C1 segment of cervical spinal cord (tissue), 14 donors: ENCODE measurements around the gene PDCD1LG2.
A peak's percentile ranks its signal among the peaks of the same experiment; 100 is the strongest.
"Not testable (repeated sequence)": the region's sequence is repeated elsewhere in the genome, so short reads cannot be mapped to it uniquely, and the experiment has no call there.

Experiments
- DNase-seq, 14 donors: peaks; one replicate each; lab custom pipeline; 2025; lab: John Stamatoyannopoulos, UW

PDCD1LG2 gene

DNA sequence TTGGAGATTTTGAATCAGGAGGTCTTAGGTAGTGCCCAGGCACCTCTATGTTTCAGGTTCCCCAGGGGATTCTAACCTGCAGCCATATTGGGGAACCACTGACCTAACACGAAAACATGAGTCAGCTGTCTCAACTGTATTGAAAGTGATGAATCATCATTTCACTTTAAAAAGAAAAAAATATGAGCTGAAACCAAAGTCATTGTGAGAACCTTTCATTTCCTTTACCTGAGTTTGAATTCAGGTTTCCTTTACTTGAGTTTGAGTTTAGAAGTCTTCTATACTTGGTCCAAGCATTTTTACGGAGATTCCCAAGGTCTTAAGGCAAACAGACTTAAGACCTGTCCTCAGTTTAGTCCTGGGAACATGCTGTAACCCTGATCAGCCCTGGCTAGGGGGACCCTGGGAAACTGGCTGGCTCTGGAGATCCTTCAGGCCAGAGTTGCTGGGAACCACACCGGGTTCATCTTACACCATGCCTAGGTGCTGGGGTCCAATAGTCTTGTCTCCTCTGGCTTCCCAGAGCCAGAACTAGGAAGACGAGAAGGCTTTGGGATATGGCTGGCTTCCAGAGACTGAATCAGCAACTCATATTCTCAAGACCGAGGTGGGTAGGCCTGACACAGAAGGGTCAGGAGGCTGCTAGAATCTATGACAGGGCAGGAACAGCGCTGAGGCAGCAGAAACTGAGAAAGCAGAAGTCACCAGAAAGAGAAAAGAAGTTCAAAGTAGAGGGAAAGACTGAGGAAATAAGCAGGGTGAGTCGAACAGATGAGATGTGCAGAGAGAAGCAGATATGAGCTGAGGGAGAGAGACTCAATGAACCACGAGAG, 16.4 kb upstream of the PDCD1LG2 start:
- peak in 7 of 14 donors; percentile 18 to 46 (median 30) for DNase-seq

DNA sequence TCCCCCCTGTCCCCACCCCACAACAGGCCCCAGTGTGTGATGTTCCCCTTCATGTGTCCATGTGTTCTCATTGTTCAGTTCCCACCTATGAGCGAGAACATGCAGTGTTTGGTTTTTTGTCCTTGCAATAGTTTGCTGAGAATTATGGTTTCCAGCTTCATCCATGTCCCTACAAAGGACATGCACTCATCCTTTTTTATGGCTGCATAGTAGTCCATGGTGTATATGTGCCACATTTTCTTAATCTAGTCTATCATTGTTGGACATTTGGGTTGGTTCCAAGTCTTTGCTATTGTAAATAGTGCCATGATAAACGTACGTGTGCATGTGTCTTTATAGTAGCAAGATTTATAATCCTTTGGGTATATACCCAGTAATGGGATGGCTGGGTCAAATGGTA, 15.6 kb upstream of the PDCD1LG2 start:
- DNase-seq = not testable (repeated sequence)

DNA sequence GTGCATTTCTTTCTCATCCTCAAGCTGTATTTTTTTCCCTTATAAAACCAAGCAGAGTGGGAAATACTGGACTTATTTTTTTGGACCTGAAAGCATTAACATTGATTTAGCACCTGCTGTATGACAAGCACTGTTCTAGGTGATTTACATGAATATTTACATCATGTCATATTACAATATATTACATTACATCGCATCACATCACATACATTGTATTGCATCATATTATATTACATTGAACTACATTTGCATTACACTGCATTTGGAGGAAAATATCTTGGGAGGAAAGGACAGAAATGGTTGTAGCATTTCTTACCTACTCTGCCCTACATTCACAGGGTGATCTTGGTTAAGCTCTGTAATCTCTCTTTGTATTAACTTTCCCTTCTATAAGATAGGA, 11.2 kb upstream of the PDCD1LG2 start:
- no peak for DNase-seq

DNA sequence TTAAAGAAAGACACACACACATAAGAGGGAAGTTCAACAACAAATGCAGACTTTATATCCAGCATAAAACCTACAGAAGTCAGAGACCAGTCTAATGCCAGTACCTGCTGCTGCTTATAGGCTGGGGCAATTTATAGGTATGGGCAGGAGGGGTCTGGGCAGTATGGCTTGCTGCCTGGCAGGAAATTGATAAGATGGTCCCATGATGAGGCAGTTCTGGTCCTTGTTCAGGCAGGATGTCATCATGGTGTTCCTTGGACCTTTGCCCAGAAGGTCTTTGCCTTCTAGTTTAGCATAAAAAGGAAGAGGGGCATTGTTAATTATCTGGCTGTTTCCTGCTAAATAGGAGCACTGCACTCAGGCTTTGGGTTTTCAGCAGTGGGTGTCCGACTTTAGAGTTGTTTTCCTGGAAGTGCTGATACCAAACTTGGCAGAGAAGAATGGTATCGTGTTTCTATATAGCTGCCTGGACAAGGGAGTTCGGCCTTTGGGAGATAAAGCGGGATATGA, 10.4 kb upstream of the PDCD1LG2 start:
- no peak for DNase-seq

DNA sequence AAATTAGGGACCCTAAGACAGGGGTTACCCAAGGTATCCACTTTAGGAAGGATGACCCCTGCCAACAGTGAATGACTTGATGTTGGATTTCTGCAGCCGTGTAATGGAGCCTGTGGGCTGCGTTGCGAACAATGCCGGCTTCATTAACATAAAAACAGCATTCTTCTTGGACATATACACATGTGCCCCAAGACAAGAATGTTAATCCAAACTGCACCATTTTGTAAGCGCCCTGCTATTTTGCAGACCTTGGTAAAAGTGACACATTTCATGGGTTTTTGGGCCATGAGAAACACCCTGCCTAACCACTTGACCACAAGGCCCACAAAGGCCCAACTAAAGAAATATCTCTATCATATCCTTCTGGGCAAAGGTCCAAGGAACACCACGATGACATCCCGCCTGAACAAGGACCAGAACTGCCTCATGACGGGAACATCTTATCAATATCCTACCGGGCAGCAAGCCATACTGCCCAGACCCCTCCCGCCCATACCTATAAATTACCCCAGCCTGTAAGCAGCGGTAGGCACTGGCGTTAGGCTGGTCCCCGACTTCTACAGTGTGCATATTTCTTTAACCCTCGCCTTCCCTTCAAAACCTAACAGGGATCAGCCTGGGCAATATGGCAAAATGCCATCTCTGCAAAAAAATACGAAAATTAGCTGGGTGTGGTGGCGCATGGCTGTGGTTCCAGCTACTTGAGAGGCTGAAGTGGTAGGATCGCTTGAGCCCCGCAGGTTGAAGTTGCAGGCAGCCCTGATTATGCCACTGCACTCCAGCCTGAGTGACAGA, 9.7 kb upstream of the PDCD1LG2 start:
- no peak for DNase-seq

DNA sequence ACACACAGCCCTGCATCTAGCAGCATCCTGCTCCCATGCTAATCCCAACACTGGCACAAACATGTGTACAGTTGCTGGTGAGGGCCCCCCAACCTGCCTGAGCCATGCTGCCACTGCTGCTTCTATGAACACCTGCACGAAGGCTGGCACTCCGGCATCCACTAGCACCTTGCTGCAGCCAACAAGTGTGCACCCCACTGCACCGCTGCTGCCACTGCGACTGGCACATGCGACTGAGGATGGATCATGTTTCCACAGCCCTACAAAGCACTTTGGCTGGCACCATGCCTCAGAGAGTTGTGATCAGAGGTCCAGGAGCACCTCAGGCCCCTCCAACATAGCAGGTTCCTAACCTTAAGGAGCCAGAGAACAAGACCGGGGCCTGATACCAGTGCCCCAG, 7.8 kb upstream of the PDCD1LG2 start:
- DNase-seq = no peak

DNA sequence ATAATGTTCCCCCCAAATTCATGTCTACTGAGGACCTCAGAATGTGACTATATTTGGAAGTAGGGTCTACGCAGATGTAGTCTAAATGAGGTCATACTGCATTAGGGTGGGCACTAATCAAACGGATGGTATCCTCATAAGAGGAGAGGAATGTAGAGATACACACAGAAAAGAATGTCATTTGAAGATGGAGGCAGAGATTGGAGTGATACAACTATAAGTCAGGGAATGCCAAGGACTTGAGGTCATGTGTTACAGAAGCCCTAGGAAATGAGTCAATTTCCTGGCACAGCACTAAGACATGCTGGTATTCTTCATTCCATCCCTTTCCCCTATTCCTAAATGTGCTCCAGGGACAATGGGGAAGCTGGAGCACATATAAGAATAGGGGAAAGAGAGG, 758 bp upstream of the PDCD1LG2 start:
- DNase-seq = no peak

DNA sequence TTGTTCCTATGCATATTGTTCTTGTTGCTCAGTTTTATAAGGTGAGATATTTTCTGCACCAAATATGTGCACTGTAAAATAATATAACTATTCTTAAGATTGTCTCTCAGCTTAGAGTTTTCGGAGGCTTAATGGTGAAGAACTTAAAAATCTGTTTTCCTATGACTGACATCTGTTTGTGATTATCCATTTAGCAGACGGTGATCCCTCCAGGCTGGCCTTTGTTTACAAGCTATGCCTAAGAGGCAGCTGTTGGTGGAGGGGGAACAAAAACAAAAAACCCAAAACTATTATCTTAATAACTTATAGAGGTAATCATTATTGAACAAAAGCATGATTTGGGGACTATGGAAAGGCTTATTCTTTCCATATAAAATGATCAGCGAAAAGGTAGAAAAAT, 658 bp downstream of the PDCD1LG2 start:
- no peak for DNase-seq

DNA sequence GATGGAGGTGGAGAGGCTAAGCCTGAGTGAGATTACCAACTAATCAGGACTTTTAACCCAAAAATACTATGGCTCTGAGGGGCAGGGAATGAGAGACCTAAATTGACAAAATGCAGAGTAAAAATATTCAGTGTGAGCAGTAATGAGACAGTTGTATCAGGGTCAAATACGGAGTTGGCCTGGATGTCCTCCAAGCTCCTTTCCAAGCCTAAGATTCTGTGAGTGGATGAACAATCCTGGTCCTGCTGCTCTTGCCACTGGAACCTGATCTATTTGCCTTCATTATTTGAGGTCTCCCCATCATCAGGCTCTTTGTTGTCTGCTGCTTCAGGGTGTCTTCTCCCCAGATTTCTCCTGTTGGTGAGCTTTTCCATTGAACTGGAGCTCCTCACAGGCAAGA, 1.1 kb downstream of the PDCD1LG2 start:
- no peak for DNase-seq

DNA sequence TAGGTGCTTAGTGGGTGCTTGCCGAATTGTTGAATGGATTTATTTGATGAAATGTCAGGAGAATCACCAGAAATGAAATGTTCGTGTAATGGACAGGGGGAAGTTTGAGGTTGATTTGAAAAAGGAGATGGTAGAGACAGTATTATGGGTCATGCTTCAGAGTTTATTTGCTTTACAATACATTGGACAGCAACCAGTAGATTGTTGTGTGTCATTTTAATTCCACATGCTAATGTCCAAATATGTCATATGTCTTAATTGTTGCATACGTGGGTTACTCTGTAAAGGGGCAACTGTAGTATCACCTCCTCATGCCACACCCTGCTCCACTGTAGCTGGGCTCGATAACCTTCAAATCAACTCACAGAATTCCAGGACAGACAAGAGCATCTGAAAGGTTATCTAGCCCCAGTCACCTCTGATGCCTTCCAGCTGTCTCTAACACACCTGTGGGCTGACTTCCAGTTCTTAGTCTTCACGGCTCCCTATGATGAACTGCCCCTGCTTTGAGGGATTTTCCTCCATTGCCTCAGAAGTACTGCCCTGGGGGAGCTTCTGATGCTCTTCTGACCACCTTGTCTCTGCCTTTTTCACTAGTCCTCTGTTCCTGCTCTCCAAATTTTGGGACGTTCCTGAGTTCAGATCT, 1.7 kb downstream of the PDCD1LG2 start:
- DNase-seq = no peak

DNA sequence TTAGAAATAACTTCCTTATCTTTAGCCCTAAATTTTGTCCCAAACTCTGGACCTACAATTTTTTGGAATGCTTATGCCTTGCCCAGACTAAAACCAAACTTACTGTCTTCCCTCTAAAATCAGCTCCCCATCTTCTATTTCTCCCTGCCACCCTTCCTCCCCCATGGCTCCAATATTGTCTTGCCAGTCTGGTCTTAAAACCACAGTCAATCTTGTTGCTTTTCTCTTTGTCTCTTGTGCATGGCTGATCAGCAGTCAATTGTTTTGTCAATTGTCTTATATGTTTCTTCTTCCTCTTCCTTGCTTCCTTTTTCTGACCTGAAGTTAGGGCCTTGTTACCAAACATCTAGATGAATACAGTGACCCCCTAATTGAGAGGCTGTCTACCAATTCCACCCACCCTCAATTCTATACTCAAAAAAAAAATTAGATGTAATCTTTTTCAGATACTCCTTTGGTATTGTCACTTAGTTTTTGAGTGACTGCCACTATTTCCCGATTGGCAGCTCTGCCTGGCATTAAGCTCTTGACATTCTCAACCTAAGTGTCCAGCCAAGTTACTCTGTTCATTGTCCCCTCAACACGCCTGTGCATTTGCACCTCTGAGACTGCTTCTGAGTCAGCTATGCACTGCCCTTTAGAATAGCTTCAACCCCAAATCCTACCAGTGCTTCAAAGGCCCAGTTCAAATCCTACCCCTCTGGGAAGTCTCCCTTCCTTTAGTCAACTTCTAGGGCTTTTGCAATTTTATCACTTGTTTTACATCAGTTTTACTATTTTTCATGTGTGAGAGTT, 2.5 kb downstream of the PDCD1LG2 start:
- DNase-seq = no peak

DNA sequence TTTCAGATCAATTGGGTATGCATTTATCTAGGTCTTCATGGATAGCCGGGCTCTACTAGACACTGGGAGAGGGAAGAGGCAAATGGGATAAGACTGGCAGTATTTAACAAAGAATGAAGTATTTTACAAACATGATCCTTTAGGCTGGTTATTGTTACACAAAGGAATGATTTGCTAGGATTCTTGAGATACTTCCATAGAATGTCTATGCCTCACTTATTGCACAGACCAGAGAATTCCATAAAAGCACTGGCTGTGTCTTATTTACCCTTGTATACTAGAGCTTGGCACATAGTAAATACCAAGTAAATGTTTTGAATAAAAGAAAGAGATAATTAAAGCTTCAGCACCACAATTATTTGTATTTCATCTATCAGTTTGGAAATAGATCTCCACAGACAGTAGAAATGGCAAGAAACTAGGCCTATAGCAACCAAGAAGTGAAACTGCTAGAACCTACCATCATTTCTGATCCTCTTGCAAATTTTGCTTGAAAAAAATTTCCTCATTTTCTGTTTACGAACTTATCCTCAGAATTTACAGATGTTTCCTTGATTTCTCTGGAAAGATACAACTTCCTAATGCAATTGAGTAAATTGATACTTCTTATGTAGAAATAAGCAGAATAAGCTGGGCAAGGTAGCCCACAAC, 3.8 kb downstream of the PDCD1LG2 start:
- no peak for DNase-seq

DNA sequence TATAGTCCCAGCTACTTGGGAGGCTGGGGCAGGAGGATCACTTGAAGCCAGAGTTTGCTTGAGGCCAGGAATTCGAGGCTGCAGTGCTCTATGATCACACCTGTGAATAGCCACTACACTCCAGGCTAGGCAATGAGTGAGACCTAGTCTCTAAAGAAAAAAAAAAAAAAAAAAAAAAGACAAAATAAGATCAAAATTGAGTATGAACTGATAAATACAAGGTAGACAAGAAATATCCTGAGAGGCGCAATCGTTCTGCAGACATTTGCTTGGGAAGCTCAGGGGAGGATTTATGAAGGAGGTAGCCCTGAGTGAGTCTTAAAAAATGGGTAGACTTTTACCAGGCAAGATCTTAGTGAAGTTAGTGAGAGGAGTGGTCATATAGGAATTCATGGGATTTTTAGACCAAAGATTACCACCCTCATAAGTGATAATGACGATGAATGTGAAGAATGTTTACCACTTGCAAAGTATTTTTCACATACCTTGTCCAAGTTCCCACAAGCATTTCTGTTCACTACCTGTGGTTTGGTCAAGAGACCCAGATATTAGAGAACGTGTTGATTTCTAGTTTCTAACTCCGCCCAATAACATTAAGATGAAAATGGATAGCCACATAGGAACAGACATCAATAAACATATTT, 4.4 kb downstream of the PDCD1LG2 start:
- no peak for DNase-seq

DNA sequence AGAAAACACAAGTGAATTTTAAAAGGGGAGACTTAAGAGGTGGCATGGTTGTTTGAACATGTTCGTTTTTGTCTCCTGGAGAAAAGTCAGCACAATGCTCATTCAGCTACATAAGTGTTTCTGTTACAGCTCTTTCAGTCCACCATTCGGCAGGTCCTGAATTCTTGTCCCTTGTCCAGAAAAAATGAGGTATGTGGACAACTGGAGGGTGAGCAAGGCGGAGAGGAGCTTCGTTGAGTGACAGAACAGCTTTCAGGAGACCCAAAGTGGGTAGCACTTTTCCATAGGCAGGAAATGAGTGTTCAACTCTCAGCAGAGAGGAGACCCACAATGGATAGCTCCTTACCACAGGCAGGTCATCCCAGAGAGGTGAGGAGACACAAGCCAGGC, 4.9 kb downstream of the PDCD1LG2 start:
- DNase-seq = no peak

DNA sequence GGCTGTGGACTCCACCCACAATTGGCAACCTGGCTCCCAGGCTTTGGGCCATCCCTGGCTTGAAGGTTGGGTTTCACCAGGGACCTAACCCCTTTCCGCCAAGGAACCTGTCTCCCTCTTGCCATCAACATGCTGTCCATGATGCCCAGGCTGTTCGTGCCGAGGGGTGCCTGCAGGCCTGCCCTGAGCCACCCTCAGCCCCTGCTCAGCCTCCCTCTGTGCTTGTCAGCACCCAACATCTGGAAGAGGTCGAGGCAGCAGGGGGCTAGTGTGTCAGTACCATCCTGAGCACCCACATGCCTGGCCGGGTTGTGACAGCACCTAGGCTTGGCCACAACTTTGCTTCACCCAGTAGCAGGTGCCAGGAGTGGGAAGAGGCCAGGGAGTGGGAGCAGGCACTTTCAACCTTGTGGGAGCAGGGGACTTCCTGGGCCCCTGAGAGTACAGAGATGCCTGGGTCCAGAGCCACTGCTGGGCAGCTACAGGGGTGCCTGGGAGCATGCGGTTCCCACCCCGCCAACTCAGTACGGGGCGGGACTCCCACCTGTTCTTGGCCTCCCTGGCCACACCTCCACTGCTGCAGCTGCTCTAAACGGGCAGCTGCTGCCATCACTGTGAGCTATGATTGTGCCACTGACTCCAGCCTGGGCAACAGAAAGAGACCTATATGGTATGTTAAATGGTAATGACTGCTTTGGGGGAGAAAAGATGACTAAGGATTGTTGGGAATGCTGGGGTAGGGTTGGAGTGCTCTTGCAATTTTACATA, 6.3 kb downstream of the PDCD1LG2 start:
- DNase-seq = no peak

DNA sequence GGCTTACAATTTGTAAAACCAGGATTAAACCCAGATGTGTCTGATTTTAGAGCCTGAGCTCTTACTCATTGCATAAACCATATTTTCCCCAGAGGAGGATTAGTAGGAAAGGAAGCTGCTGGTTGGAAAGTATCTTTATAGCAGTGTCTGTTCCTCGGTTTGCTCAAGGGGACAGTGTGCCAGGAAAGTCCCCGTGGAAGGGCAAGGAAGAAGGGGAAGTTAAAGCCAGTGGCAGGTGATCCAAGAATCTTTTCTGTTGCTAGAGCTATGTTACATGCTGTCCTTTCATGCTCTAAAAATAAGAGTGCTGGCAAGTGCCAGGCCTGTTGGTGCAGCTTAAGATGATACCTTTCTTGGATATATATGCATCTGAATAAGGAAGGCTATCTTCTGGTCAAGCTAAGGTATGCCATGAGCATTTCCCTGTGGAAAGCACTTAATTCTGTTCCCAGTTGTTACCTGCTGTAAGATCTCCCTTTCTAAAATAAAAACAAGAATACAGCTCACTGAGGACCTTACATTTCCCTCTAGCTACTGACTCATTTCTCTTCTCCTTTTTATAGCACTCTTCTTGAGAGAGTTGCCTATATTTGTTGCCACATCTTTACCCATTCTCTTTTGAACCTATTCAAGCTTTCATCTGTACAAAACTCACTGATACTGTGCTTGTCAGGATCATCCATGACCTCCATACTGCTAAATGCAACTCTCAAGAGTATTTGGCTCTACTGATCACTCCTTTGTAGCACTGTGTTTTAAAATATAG, 8.0 kb downstream of the PDCD1LG2 start:
- no peak for DNase-seq

DNA sequence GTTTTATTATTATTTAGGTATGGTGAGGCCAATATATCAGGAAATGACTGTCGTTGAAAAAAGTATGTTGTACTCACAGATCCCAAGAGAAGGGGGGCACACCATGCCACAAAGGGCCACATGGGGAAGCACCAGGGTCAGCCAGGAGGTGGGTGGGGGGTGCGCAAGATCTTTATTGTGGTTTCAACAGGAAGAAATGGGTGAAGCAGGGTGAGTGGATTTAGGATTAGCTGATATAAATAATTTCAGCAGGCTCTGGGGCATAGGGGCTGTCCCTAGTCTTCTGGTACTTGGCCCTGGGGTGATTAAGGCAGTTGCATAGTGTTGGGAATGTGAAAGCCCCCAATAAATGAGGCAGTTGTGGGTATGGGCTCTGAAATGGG, 8.6 kb downstream of the PDCD1LG2 start:
- no peak for DNase-seq

DNA sequence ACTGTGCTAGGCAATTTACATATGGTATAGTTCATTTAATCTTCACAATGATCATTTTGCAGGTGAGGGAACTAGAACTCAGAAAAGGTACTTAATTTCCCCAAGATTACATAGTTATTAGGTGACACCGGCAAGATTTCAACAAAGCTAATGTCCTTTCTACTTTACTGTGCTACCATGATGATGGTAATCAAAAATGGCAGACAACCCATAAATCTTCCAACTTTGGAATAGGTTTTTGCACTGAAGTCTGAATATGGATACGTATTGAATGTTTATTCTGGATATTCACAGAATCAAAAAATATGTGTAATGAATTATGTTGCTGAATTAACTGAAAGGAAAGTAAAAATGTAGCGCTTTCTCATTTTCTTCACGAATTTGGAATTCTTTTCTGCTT, 13.8 kb downstream of the PDCD1LG2 start:
- DNase-seq = no peak

DNA sequence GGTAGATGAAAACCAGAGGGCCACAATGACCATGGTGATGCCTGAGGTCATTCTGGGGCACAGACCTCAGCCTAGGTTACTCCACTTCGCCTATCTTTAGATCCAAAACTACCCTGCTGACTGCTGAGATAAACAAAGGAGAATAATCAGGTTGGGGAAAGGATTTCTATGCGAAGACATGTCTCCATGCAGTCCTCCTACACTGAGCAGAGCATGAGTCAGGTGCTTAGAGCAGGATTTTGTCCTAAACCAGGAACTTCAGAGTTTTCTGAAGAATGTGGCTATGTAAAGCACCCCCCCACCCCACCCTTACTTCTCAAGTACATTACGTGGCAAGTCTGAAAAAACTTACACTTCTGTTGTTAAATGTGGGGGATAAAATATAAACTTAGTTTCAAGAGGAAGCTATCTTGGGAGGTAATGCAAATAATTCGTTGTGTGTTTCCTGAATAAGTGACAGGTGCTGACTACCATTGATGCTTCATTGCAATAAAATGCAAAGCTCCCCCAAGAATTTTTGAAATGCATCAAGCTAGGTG, 19.4 kb downstream of the PDCD1LG2 start:
- DNase-seq = no peak
